A549 (cell line): ENCODE data around the gene ACVR2B. TPM values are rescaled to one million over a fixed set of nuclear protein-coding genes. Genes with fewer than 3 reads are reported as not detected.
A peak's percentile ranks its signal among the peaks of the same experiment; 100 is the strongest.
"Not testable (repeated sequence)": the region's sequence is repeated elsewhere in the genome, so short reads cannot be mapped to it uniquely, and the experiment has no call there.

Experiments used
- ATAC-seq, 2 experiments: fragments of 200-7000 bp in 1 of 2; fragments of >200 bp in 1 of 2; cut with Nextera tagmentation in 1 of 2; cut with Tn5 transposase in 1 of 2; 3 replicates each; pipeline versions ENCODE4 v1.8.0 to v1.9.1; 2018 to 2020; ENCODE audit warnings: mild to moderate bottlenecking in 1 of 2, moderate library complexity in 1 of 2
- CTCF ChIA-PET: fragments of 300-600 bp; sonication (Branson Sonifier 250); formaldehyde crosslinking; extraction: SDS; loops from one replicate; lab custom pipeline; 2021; ENCODE audit warnings: antibody characterized with exemption, inconsistent platforms; lab: Yijun Ruan, JAX
- POLR2A ChIA-PET: fragments of 350-600 bp; formaldehyde crosslinking; extraction: SDS; loops from one replicate; lab custom pipeline; 2021; ENCODE audit warnings: antibody characterized with exemption, inconsistent platforms; lab: Yijun Ruan, JAX
- DNase-seq, 2 experiments: peaks; one replicate each; pipeline versions ENCODE4 v3.0.0 to v3.0.0-alpha.2; 2011 to 2016; ENCODE audit warnings: low read depth in 1 of 2, low spot score in 1 of 2
- FAIRE-seq: peaks from 2 replicates; lab custom pipeline; 2011; peaks lifted over from hg19 to GRCh38; lab: Jason Lieb, UNC
- H3K27ac ChIP-seq, 2 experiments: fragments of >200 bp; sonication (Bioruptor Twin); formaldehyde crosslinking; 3 replicates each; pipeline ENCODE4 v1.5.1; 2016 to 2017
- H3K4me1 ChIP-seq: fragments of >200 bp; sonication (Bioruptor Twin); formaldehyde crosslinking; 3 replicates; pipeline ENCODE4 v1.6.1; 2016
- H3K4me2 ChIP-seq: fragments of >200 bp; sonication (Bioruptor Twin); formaldehyde crosslinking; 3 replicates; pipeline ENCODE4 v1.6.1; 2016
- H3K4me3 ChIP-seq: fragments of >200 bp; sonication (Bioruptor Twin); formaldehyde crosslinking; 3 replicates; pipeline ENCODE4 v1.5.1; 2016
- H3K9me3 ChIP-seq: fragments of >200 bp; sonication (Bioruptor Twin); formaldehyde crosslinking; 3 replicates; pipeline ENCODE4 v1.6.1; 2016
- ATOH8 ChIP-seq: fragments of 250-450 bp; sonication (Bioruptor Pico); IDR thresholded peaks from 2 replicates; pipeline ENCODE4 v1.5.0; 2020; ENCODE audit warnings: low read depth, mild to moderate bottlenecking, moderate library complexity
- CBX8 ChIP-seq: fragments of 200-600 bp; sonication (generic); IDR thresholded peaks from 2 replicates; pipeline ENCODE4 v1.6.1; 2016
- CEBPB ChIP-seq, 2 experiments: fragments of >200 bp in 1 of 2; sonication (Bioruptor Twin) in 1 of 2; formaldehyde crosslinking in 1 of 2; IDR thresholded peaks; 2 replicates each; pipeline ENCODE4 v1.6.1; 2012 to 2016
- CHD2 ChIP-seq: fragments of 150-350 bp; IDR thresholded peaks from 2 replicates; pipeline ENCODE4 v1.6.1; 2014; ENCODE audit warnings: low read length; ENCODE audit not compliant: partially characterized antibody
- CHD4 ChIP-seq: fragments of 200-600 bp; sonication (generic); IDR thresholded peaks from 2 replicates; pipeline ENCODE4 v1.6.1; 2016; ENCODE audit warnings: antibody characterized with exemption, mild to moderate bottlenecking, borderline replicate concordance
- CTCF ChIP-seq: fragments of >200 bp; sonication (Bioruptor Twin); formaldehyde crosslinking; IDR thresholded peaks from 3 replicates; pipeline ENCODE4 v1.5.1; 2016
- ESRRA ChIP-seq: fragments of 150-350 bp; IDR thresholded peaks from 2 replicates; pipeline ENCODE4 v1.6.1; 2014; ENCODE audit warnings: mild to moderate bottlenecking, low read length, borderline replicate concordance
- FOSB ChIP-seq: fragments of 250-450 bp; sonication (Bioruptor Pico); IDR thresholded peaks from 2 replicates; pipeline ENCODE4 v1.5.0; 2020; ENCODE audit warnings: mild to moderate bottlenecking, moderate library complexity
- GATA3 ChIP-seq: IDR thresholded peaks from 2 replicates; pipeline ENCODE4 v1.6.1; 2012; ENCODE audit warnings: borderline replicate concordance
- HDAC2 ChIP-seq: fragments of 200-600 bp; sonication (generic); IDR thresholded peaks from 2 replicates; pipeline ENCODE4 v1.6.1; 2016
- HEYL ChIP-seq: fragments of 250-450 bp; sonication (Bioruptor Pico); IDR thresholded peaks from 2 replicates; pipeline ENCODE4 v1.8.0; 2021; ENCODE audit warnings: mild to moderate bottlenecking, moderate library complexity
- HOXA7 ChIP-seq: fragments of 250-450 bp; sonication (Bioruptor Pico); IDR thresholded peaks from 2 replicates; pipeline ENCODE4 v1.5.0; 2020; ENCODE audit warnings: mild to moderate bottlenecking, moderate library complexity
- HOXB13 ChIP-seq: fragments of 250-450 bp; sonication (Bioruptor Pico); IDR thresholded peaks from 2 replicates; pipeline ENCODE4 v1.5.0; 2020; ENCODE audit warnings: low read depth, mild to moderate bottlenecking, moderate library complexity
- HOXB5 ChIP-seq: fragments of 250-450 bp; sonication (Bioruptor Pico); IDR thresholded peaks from 2 replicates; pipeline ENCODE4 v1.5.0; 2020; ENCODE audit warnings: mild to moderate bottlenecking, moderate library complexity
- JUN ChIP-seq, 2 experiments: fragments of >200 bp; sonication (Bioruptor Twin); formaldehyde crosslinking; IDR thresholded peaks; 2 replicates in 1 of 2; 3 replicates in 1 of 2; pipeline ENCODE4 v1.6.1; 2016 to 2017
- KDM1A ChIP-seq: fragments of 200-600 bp; sonication (generic); IDR thresholded peaks from 2 replicates; pipeline ENCODE4 v1.6.1; 2016; ENCODE audit warnings: low read depth, mild to moderate bottlenecking
- KDM5A ChIP-seq: fragments of 200-600 bp; sonication (generic); IDR thresholded peaks from 2 replicates; pipeline ENCODE4 v1.6.1; 2016; ENCODE audit warnings: antibody characterized with exemption, mild to moderate bottlenecking
- MAFK ChIP-seq: fragments of 450-650 bp; IDR thresholded peaks from 2 replicates; pipeline ENCODE4 v1.6.1; 2014; ENCODE audit not compliant: partially characterized antibody
- NFE2L2 ChIP-seq: fragments of 150-350 bp; conservative IDR thresholded peaks from 2 replicates; pipeline ENCODE4 v1.6.1; 2014; ENCODE audit warnings: low read length
- PHF8 ChIP-seq: fragments of 200-600 bp; sonication (generic); IDR thresholded peaks from 2 replicates; pipeline ENCODE4 v1.6.1; 2016; ENCODE audit warnings: low read depth, mild to moderate bottlenecking, antibody characterized with exemption, moderate library complexity, borderline replicate concordance
- RAD21 ChIP-seq, 2 experiments: fragments of >200 bp in 1 of 2; sonication (Bioruptor Twin) in 1 of 2; formaldehyde crosslinking in 1 of 2; IDR thresholded peaks in 1 of 2; conservative IDR thresholded peaks in 1 of 2; 2 replicates in 1 of 2; 3 replicates in 1 of 2; pipeline ENCODE4 v1.6.1; 2012 to 2018; ENCODE audit warnings: inconsistent platforms in 1 of 2
- RARB ChIP-seq: fragments of 250-450 bp; sonication (Bioruptor Pico); IDR thresholded peaks from 2 replicates; pipeline ENCODE4 v1.8.0; 2021; ENCODE audit warnings: mild to moderate bottlenecking, moderate library complexity
- RCOR1 ChIP-seq: fragments of 150-350 bp; IDR thresholded peaks from 2 replicates; pipeline ENCODE4 v1.6.1; 2014; ENCODE audit warnings: antibody characterized with exemption, low read length, low read depth
- RFX5 ChIP-seq: fragments of 450-650 bp; IDR thresholded peaks from 2 replicates; pipeline ENCODE4 v1.7.1; 2014; ENCODE audit warnings: antibody characterized with exemption, mild to moderate bottlenecking, moderate library complexity
- USF2 ChIP-seq: fragments of 450-650 bp; IDR thresholded peaks from 2 replicates; pipeline ENCODE4 v1.6.1; 2014; ENCODE audit warnings: antibody characterized with exemption
- ZC3H11A ChIP-seq: fragments of 450-650 bp; IDR thresholded peaks from 2 replicates; pipeline ENCODE4 v1.6.1; 2014; ENCODE audit warnings: antibody characterized with exemption, mild to moderate bottlenecking
- ZFP36 ChIP-seq: fragments of 450-650 bp; IDR thresholded peaks from 2 replicates; pipeline ENCODE4 v1.6.1; 2014; ENCODE audit warnings: borderline replicate concordance; ENCODE audit not compliant: partially characterized antibody
- ZNF302 ChIP-seq: fragments of 250-450 bp; sonication (Bioruptor Pico); IDR thresholded peaks from 2 replicates; pipeline ENCODE4 v1.9.0; 2021; ENCODE audit warnings: inconsistent platforms, mild to moderate bottlenecking, moderate library complexity
- ZSCAN20 ChIP-seq: fragments of 250-450 bp; sonication (Bioruptor Pico); IDR thresholded peaks from 2 replicates; pipeline ENCODE4 v1.8.0; 2022; ENCODE audit warnings: mild to moderate bottlenecking, moderate library complexity
- WGBS: methylation state at CpG from one replicate; pipeline ENCODE4 v1.1.6; 2017; ENCODE audit errors: missing lambda C conversion rate; 5-methylcytosine and 5-hydroxymethylcytosine counted together
- polyA plus RNA-seq, 4 experiments: library from polyadenylated mRNA; depleted of rRNA in 3 of 4; stranded (reverse); fragments of >200 nt; fragmentation: RNase III in 1 of 4; extraction: RNeasy Plus Mini Kit Qiagen cat#74134 plus additional on column Dnase treatment in 1 of 4; gene quantifications; 2 replicates in 3 of 4; 3 replicates in 1 of 4; pipeline ENCODE4 v1.2.3, GENCODE V29; 2011 to 2017
- TF ChIP-seq, protein P1 (sequence below): IDR thresholded peaks from 2 replicates; pipeline ENCODE4 v1.6.1; 2012

The ACVR2B gene
- polyA plus RNA-seq, 2 of the 4 experiments (the other 2 are of a cell fraction) = 1.2 to 2.8 TPM

- CTCF ChIA-PET = interaction anchor here (0.5 kb wide), 1 partner anchor 25 kb away, joined by 3 read pairs; no protein-coding TSS in a partner anchor
- DNase-seq = no peak
- Histone ChIP-seq H3K4me2 (no peak overlapping the region), H3K4me3 (no peak overlapping the region)
- POLR2A ChIA-PET = no interaction called here
- no peak for TF ChIP-seq ZC3H11A
- no peak for TF ChIP-seq ATOH8 (CRISPR knock-in tag)
- TF ChIP-seq CBX8 = no peak
- no peak for TF ChIP-seq CTCF
- no peak for TF ChIP-seq HEYL (CRISPR knock-in tag)
- TF ChIP-seq NFE2L2 = no peak
- TF ChIP-seq RARB (CRISPR knock-in tag) = no peak
- no peak for TF ChIP-seq JUN (IDR thresholded peaks at IDR 0.05)
- no peak for TF ChIP-seq KDM5A
- no peak for TF ChIP-seq MAFK
- TF ChIP-seq ESRRA = no peak
- no peak for TF ChIP-seq PHF8
- no peak for TF ChIP-seq GATA3
- no peak for TF ChIP-seq RCOR1
- TF ChIP-seq ZNF302 (CRISPR knock-in tag) = no peak
- TF ChIP-seq, all 56 proteins: peak for 0
- Histone ChIP-seq H3K9me3 (no peaks in the 10 kb centered on the region), H3K27ac (no peak overlapping the region), H3K4me1 (no peaks in the 10 kb centered on the region)
- ATAC-seq = no peak
- no peak for FAIRE-seq
- WGBS = 33% methylated on average over 1 of the region's 1 CpG
These were observed 42.1 kb upstream of the ACVR2B start for GRCh38 chr3:38411591-38411990.

- DNase-seq, ATAC-seq, FAIRE-seq, H3K4me1 ChIP-seq, H3K4me3 ChIP-seq, H3K27ac ChIP-seq, CTCF ChIA-PET, H3K9me3 ChIP-seq, H3K4me2 ChIP-seq, POLR2A ChIA-PET: not testable (repeated sequence)
- 90% methylated on average over 5 of the region's 5 CpGs for WGBS
These were observed 32.9 kb upstream of the ACVR2B start for GRCh38 chr3:38420758-38421157.

DNA sequence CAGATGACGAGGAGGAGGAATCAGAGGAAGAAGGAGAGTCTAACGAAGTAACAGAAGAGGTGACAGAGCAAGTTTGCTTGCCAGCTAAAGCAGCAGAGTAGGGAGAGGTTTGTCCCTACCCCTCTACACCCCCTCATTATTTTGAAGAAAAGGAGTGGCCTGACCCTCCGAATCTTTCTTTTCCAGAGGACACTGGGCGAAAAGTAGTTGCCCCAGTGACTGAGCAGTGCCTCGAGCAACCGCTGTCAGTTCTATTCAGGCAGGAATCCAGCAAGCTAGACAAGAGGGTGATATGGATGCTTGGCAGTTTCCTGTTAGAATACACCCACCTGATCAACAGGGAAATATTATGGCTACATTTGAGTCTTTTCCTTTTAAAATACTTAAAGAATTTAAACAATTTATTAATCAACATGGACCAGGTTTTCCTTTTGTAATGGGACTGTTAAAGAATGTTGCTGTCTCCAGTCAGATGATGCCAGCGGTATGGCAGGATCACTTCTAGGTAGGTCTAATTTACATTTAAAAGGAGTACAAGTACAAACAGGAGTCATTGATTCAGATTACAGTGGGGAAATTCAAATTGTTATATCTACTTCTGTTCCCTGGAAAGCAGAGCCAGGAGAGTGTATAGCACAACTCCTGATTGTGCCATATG lies 31.9 kb upstream of the ACVR2B start:
- POLR2A ChIA-PET = no interaction called here
- TF ChIP-seq ZFP36 (no peak), HOXB5 (CRISPR knock-in tag) (no peak), ZSCAN20 (no peak), RARB (CRISPR knock-in tag) (no peak), RFX5 (no peak), CHD2 (no peak), GATA3 (no peak), ZNF302 (CRISPR knock-in tag) (no peak), HOXA7 (CRISPR knock-in tag) (no peak), USF2 (no peak), RAD21 (conservative IDR thresholded peaks at IDR 0.05 in 1 of 2, IDR thresholded peaks at IDR 0.05 in 1 of 2) (no peak), FOSB (CRISPR knock-in tag) (no peak), CHD4 (no peak), HOXB13 (CRISPR knock-in tag) (no peak), KDM1A (no peak), CEBPB (IDR thresholded peaks at IDR 0.05) (no peak), HDAC2 (no peak), RCOR1 (no peak)
- TF ChIP-seq, protein P1, sequence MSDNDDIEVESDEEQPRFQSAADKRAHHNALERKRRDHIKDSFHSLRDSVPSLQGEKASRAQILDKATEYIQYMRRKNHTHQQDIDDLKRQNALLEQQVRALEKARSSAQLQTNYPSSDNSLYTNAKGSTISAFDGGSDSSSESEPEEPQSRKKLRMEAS = no peak
- Histone ChIP-seq H3K4me1 (no peaks in the 10 kb centered on the region), H3K9me3 (no peaks in the 10 kb centered on the region), H3K27ac (no peak overlapping the region), H3K4me3 (no peak overlapping the region), H3K4me2 (no peak overlapping the region)
- WGBS = 93% methylated on average over 7 of the region's 7 CpGs
- no peak for DNase-seq
- FAIRE-seq = no peak
- no peak for ATAC-seq
- CTCF ChIA-PET = interaction anchor here (1.8 kb wide), 1 partner anchor 76 kb away, joined by 5 read pairs; the partner anchor contains the start of gene XYLB

DNA sequence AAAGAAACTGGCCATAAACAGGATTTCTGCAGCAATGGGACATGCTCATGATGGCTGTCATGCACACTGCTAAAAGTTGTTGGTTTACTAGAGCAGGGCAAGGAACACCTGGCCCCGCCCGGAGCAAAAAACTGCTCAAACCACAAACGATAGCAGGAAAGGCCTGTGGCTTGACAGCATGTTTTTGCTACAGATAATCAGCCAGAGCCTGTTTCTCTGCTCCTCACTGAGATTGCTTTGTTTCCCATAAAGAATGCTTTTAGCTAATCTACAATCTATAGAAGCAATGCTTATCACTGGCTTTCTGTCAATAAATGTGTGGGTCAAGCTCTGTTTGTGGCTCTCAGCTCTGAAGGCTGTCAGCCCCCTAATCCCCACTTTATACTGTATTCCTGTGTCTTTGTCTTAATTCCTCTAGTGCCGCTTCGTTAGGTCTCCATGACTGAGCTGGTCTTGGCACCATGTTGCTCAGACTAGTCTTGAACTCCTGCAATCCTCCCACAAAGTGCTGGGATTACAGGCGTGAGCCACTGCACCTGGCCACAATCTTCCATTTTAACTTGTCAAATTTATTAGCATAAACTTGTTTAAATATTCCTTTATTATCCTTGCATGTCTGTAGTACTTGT lies 26.8 kb upstream of the ACVR2B start:
- DNase-seq, ATAC-seq, H3K4me1 ChIP-seq, H3K9me3 ChIP-seq, H3K27ac ChIP-seq, H3K4me2 ChIP-seq, CTCF ChIA-PET, POLR2A ChIA-PET, H3K4me3 ChIP-seq: not testable (repeated sequence)
- 87% methylated on average over 6 of the region's 6 CpGs for WGBS
- peak; percentile 18 for FAIRE-seq
